Liver (tissue), 9 donors: ENCODE results near the gene SLC16A10. TPM values are rescaled to one million over a fixed set of nuclear protein-coding genes. Genes with fewer than 3 reads are reported as not detected.

ENCODE experiments used
- DNase-seq: peaks from one replicate; pipeline ENCODE4 v3.0.0-alpha.2; 2017; ENCODE audit warnings: low spot score
- H3K27ac ChIP-seq, 2 donors: one replicate each; pipeline ENCODE4 v1.7.0; 2013; ENCODE audit warnings: inconsistent platforms in 2 of 2, low read length in 2 of 2, control low read depth in 1 of 2, low read depth in 1 of 2, mild to moderate bottlenecking in 1 of 2
- H3K27me3 ChIP-seq, 4 donors: one replicate each; pipeline versions ENCODE4 v1.6.1 to v1.7.0; 2013; ENCODE audit warnings: low read length in 3 of 4, inconsistent platforms in 1 of 4, mild to moderate bottlenecking in 1 of 4, moderate library complexity in 1 of 4; ENCODE audit not compliant: control insufficient read depth in 4 of 4, insufficient read depth in 4 of 4
- H3K36me3 ChIP-seq, 4 donors: one replicate each; pipeline versions ENCODE4 v1.6.1 to v1.7.0; 2013; ENCODE audit warnings: low read length in 3 of 4, mild to moderate bottlenecking in 3 of 4, low read depth in 1 of 4, moderate library complexity in 1 of 4; ENCODE audit not compliant: control insufficient read depth in 4 of 4, insufficient read depth in 3 of 4
- H3K4me1 ChIP-seq, 4 donors: one replicate each; pipeline versions ENCODE4 v1.6.1 to v1.7.0; 2013; ENCODE audit warnings: low read length in 3 of 4, mild to moderate bottlenecking in 3 of 4, moderate library complexity in 1 of 4; ENCODE audit not compliant: control insufficient read depth in 4 of 4, insufficient read depth in 4 of 4
- H3K4me3 ChIP-seq, 3 donors: one replicate each; pipeline versions ENCODE4 v1.6.1 to v1.7.0; 2013; ENCODE audit warnings: low read length in 3 of 3, control low read depth in 1 of 3, low read depth in 1 of 3, mild to moderate bottlenecking in 1 of 3
- H3K9ac ChIP-seq, 2 donors: one replicate each; pipeline ENCODE4 v1.7.0; 2013; ENCODE audit warnings: low read length in 2 of 2, mild to moderate bottlenecking in 2 of 2, moderate library complexity in 2 of 2, control low read depth in 1 of 2, low read depth in 1 of 2
- H3K9me3 ChIP-seq, 4 donors: one replicate each; pipeline versions ENCODE4 v1.6.1 to v1.7.0; 2013; ENCODE audit warnings: low read length in 3 of 4; ENCODE audit not compliant: control insufficient read depth in 4 of 4
- FOXA1 ChIP-seq: IDR thresholded peaks from 2 replicates; pipeline ENCODE4 v1.6.1; 2016; ENCODE audit warnings: antibody characterized with exemption
- FOXA2 ChIP-seq: IDR thresholded peaks from 2 replicates; pipeline ENCODE4 v1.6.1; 2016; ENCODE audit warnings: antibody characterized with exemption
- GABPA ChIP-seq, 2 donors: IDR thresholded peaks in 1 of 2; conservative IDR thresholded peaks in 1 of 2; 2 replicates each; pipeline ENCODE4 v1.6.1; 2016; ENCODE audit warnings: antibody characterized with exemption in 2 of 2, mild to moderate bottlenecking in 1 of 2, moderate library complexity in 1 of 2
- HNF4A ChIP-seq, 2 donors: conservative IDR thresholded peaks; 2 replicates each; pipeline ENCODE4 v1.6.1; 2016; ENCODE audit warnings: antibody characterized with exemption in 2 of 2, mild to moderate bottlenecking in 2 of 2
- HNF4G ChIP-seq: IDR thresholded peaks from 2 replicates; pipeline ENCODE4 v1.6.1; 2016; ENCODE audit warnings: antibody characterized with exemption
- MAX ChIP-seq: IDR thresholded peaks from 2 replicates; pipeline ENCODE4 v1.6.1; 2016; ENCODE audit warnings: antibody characterized with exemption
- NR2F2 ChIP-seq: IDR thresholded peaks from 2 replicates; pipeline ENCODE4 v1.6.1; 2016; ENCODE audit warnings: antibody characterized with exemption
- RXRA ChIP-seq, 2 donors: IDR thresholded peaks; 2 replicates each; pipeline ENCODE4 v1.6.1; 2017 to 2018; ENCODE audit warnings: antibody characterized with exemption in 2 of 2, mild to moderate bottlenecking in 1 of 2
- SP1 ChIP-seq: IDR thresholded peaks from 2 replicates; pipeline ENCODE4 v1.6.1; 2018; ENCODE audit warnings: antibody characterized with exemption, mild to moderate bottlenecking
- TAF1 ChIP-seq: conservative IDR thresholded peaks from 2 replicates; pipeline ENCODE4 v1.6.1; 2016; ENCODE audit warnings: antibody characterized with exemption, mild to moderate bottlenecking
- YY1 ChIP-seq: IDR thresholded peaks from 2 replicates; pipeline ENCODE4 v1.6.1; 2016; ENCODE audit warnings: antibody characterized with exemption, mild to moderate bottlenecking
- ZBTB33 ChIP-seq: IDR thresholded peaks from 2 replicates; pipeline ENCODE4 v1.6.1; 2016; ENCODE audit warnings: antibody characterized with exemption
- WGBS: extraction: QIAGEN DNeasy Blood & Tissue Kit; methylation state at CpG from one replicate; pipeline ENCODE4 v1.1.7; 2013; 5-methylcytosine and 5-hydroxymethylcytosine counted together
- polyA plus RNA-seq, 2 donors: library from polyadenylated mRNA; stranded (reverse) in 1 of 2; unstranded in 1 of 2; fragments of 200-250 nt in 1 of 2; fragments of >200 nt in 1 of 2; fragmentation: Nextera tagmentation in 1 of 2; extraction: Ambion mirVana in 1 of 2; gene quantifications; one replicate each; pipeline versions ENCODE4 v1.2.1 to v1.2.3, GENCODE V29; 2013 to 2015
- total RNA-seq, 2 donors: library from RNA; depleted of rRNA; stranded (reverse); fragments of >200 nt; gene quantifications; one replicate each; pipeline ENCODE4 v1.2.3, GENCODE V29; 2014
- TF ChIP-seq, protein P1 (sequence below): IDR thresholded peaks from 2 replicates; pipeline ENCODE4 v1.6.1; 2016; ENCODE audit warnings: antibody characterized with exemption
- donor health status: healthy.
- donor health status: healthy.
- donor health status: healthy.
- donor health status: healthy.
- donor health status: healthy.

SLC16A10 gene
- total and polyA plus RNA-seq, 4 donors, result 1.8 to 16.7 (median 8.4) TPM

- TF ChIP-seq HNF4A (conservative IDR thresholded peaks at IDR 0.05), result no peak
Measured at GRCh38 chr6:111171577-111172400, 84.5 kb downstream of the SLC16A10 start (continued).

DNA sequence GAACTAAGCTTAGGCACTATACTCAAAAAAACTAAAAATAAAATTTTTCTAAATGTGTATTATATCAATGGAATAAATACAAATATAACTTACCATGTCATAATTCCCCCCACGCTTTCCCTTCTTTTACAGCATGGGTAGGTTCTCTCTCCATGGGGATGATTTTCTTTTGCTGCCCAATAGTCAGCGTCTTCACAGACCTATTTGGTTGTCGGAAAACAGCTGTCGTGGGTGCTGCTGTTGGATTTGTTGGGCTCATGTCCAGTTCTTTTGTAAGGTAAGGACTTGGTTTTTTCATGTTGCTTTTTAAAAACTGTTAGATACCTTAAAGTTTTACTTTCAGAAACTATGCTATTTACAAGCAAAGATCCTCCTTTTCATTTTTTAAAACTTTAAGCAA lies 85.3 kb downstream of the SLC16A10 start:
- Histone ChIP-seq H3K27me3 (no peaks in the 10 kb centered on the region), H3K9ac (no peak overlapping the region), H3K4me3 (no peak overlapping the region), H3K36me3 (no peaks in the 10 kb centered on the region), H3K9me3 (no peaks in the 10 kb centered on the region), H3K4me1 (peaks cover 0 to 20% (median 16%) of the 10 kb centered on the region in 4 donors), H3K27ac (no peak overlapping the region)
- DNase-seq, result no peak
- WGBS, result 80% methylated on average over 4 of the region's 4 CpGs
- TF ChIP-seq HNF4G (no peak), FOXA2 (no peak), YY1 (no peak), RXRA (IDR thresholded peaks at IDR 0.05) (no peak), SP1 (no peak), ZBTB33 (no peak), NR2F2 (no peak)

GRCh38 chr6:111173341-111173740 lies 86.0 kb downstream of the SLC16A10 start:
- DNase-seq, result no peak
- Histone ChIP-seq H3K9me3 (no peaks in the 10 kb centered on the region), H3K27me3 (no peaks in the 10 kb centered on the region), H3K9ac (no peak overlapping the region), H3K36me3 (no peaks in the 10 kb centered on the region), H3K27ac (no peak overlapping the region), H3K4me1 (peaks cover 0 to 25% (median 17%) of the 10 kb centered on the region in 4 donors), H3K4me3 (no peak overlapping the region)
- no peak for TF ChIP-seq MAX
- no peak for TF ChIP-seq HNF4A (conservative IDR thresholded peaks at IDR 0.05)
- TF ChIP-seq GABPA (IDR thresholded peaks at IDR 0.05 in 1 of 2, conservative IDR thresholded peaks at IDR 0.05 in 1 of 2), result no peak
- TF ChIP-seq, protein P1, sequence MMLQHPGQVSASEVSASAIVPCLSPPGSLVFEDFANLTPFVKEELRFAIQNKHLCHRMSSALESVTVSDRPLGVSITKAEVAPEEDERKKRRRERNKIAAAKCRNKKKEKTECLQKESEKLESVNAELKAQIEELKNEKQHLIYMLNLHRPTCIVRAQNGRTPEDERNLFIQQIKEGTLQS, result no peak
- TF ChIP-seq NR2F2, result no peak
- TF ChIP-seq ZBTB33, result no peak
- TF ChIP-seq HNF4G, result no peak
- TF ChIP-seq FOXA2, result no peak
- TF ChIP-seq FOXA1, result no peak
- TF ChIP-seq TAF1, result no peak
- 93% methylated on average over 2 of the region's 2 CpGs for WGBS
